HepG2 (cell line): ENCODE results near the gene CC2D1A. TPM values are rescaled to one million over a fixed set of nuclear protein-coding genes. Genes with fewer than 3 reads are reported as not detected.

ENCODE experiments used
- ATAC-seq: fragments of 200-7000 bp; cut with Tn5 transposase; 3 replicates; pipeline ENCODE4 v1.9.1; 2020; ENCODE audit warnings: mild to moderate bottlenecking, moderate library complexity
- BruUV-seq: library from RNA; stranded (reverse); fragments of 400-500 nt; replicated peaks from 2 replicates; lab custom pipeline; 2021; lab: Mats Ljungman, UMichigan
- CTCF ChIA-PET: fragments of 300-600 bp; formaldehyde crosslinking; extraction: SDS; loops from one replicate; lab custom pipeline; 2021; ENCODE audit warnings: low total read pairs, inconsistent platforms, low intra/inter-chr PET ratio; lab: Yijun Ruan, JAX
- POLR2A ChIA-PET: fragments of 350-600 bp; sonication (Branson Sonifier 250); formaldehyde crosslinking; loops from one replicate; lab custom pipeline; 2020; ENCODE audit warnings: antibody characterized with exemption, inconsistent platforms; lab: Yijun Ruan, JAX
- DNase-seq: peaks from one replicate; pipeline ENCODE4 v3.0.0-alpha.2; 2015; ENCODE audit warnings: low spot score
- FAIRE-seq: peaks from 3 replicates; lab custom pipeline; 2011; peaks lifted over from hg19 to GRCh38; lab: Jason Lieb, UNC
- H2AFZ ChIP-seq: one replicate; pipeline ENCODE4 v1.6.1; 2011; ENCODE audit warnings: low read length, inconsistent platforms
- H3K27ac ChIP-seq: fragments of 300-600 bp; 3 replicates; pipeline ENCODE4 v1.8.0; 2011; ENCODE audit warnings: mixed run types, mild to moderate bottlenecking, mixed read lengths, low read length, inconsistent platforms; ENCODE audit not compliant: insufficient read depth; ENCODE audit errors: extremely low read length
- H3K27me3 ChIP-seq, 2 experiments: fragments of 200-600 bp in 1 of 2; 2 replicates in 1 of 2; 3 replicates in 1 of 2; pipeline versions ENCODE4 v1.6.0 to v1.8.0; 2011; ENCODE audit warnings: low read length in 2 of 2, mild to moderate bottlenecking in 2 of 2, moderate library complexity in 2 of 2, inconsistent platforms in 1 of 2; ENCODE audit not compliant: insufficient read depth in 2 of 2, control insufficient read depth in 1 of 2
- H3K36me3 ChIP-seq, 2 experiments: fragments of 200-600 bp in 1 of 2; replicated peaks in 1 of 2; 2 replicates in 1 of 2; 3 replicates in 1 of 2; pipeline versions ENCODE4 v1.5.1 to v1.8.0; 2011; ENCODE audit warnings: low read length in 2 of 2, inconsistent platforms in 1 of 2; ENCODE audit not compliant: insufficient read depth in 2 of 2, control insufficient read depth in 1 of 2
- H3K4me1 ChIP-seq: 2 replicates; pipeline ENCODE4 v1.5.1; 2012; ENCODE audit warnings: low read length, inconsistent platforms; ENCODE audit not compliant: insufficient read depth
- H3K4me2 ChIP-seq: 2 replicates; pipeline ENCODE4 v1.6.0; 2011; ENCODE audit warnings: low read depth, low read length, inconsistent platforms
- H3K4me3 ChIP-seq, 3 experiments: fragments of 200-600 bp in 1 of 3; sonication (generic), shearing (Covaris generic) in 1 of 3; replicated peaks in 1 of 3; 2 replicates each; pipeline ENCODE4 v1.5.1; 2011 to 2016; ENCODE audit warnings: low read length in 3 of 3, inconsistent platforms in 2 of 3, low read depth in 2 of 3, mild to moderate bottlenecking in 2 of 3, control low read depth in 1 of 3, mixed read lengths in 1 of 3; ENCODE audit not compliant: insufficient read depth in 1 of 3
- H3K79me2 ChIP-seq: one replicate; pipeline ENCODE4 v1.6.1; 2011; ENCODE audit warnings: low read length, inconsistent platforms; ENCODE audit not compliant: insufficient read depth
- H3K9ac ChIP-seq: 2 replicates; pipeline ENCODE4 v1.6.0; 2011; ENCODE audit warnings: mild to moderate bottlenecking, low read depth, low read length, inconsistent platforms; ENCODE audit not compliant: insufficient read depth
- H3K9me3 ChIP-seq: 2 replicates; pipeline ENCODE4 v1.5.1; 2012; ENCODE audit warnings: mild to moderate bottlenecking, low read length
- H4K20me1 ChIP-seq: 2 replicates; pipeline ENCODE4 v1.6.0; 2011; ENCODE audit warnings: inconsistent platforms, mild to moderate bottlenecking, low read length, moderate library complexity; ENCODE audit not compliant: insufficient read depth
- GPN1 ChIP-seq: sonication (generic); formaldehyde crosslinking; IDR thresholded peaks from 2 replicates; pipeline ENCODE4 v1.5.1; 2020; ENCODE audit warnings: missing genetic modification reagents, borderline replicate concordance
- WGBS: methylation state at CpG from one replicate; pipeline ENCODE4 v1.1.6; 2017; ENCODE audit warnings: low lambda C conversion rate; 5-methylcytosine and 5-hydroxymethylcytosine counted together
- in situ Hi-C: cut with HindIII; loops from 2 replicates; pipeline ENCODE4 v1.10.0; 2017; ENCODE audit warnings: low pct_unique_long_range_greater_than_20kb; ENCODE audit not compliant: extremely low pct_ligation_motif_present
- intact Hi-C: fragments of 100-400 bp; cut with micrococcal nuclease; formaldehyde crosslinking; loops from one replicate; pipeline ENCODE4 v1.10.0; 2022; ENCODE audit not compliant: unreplicated experiment
- polyA plus RNA-seq, 8 experiments: library from polyadenylated mRNA; depleted of rRNA in 3 of 8; stranded (reverse) in 7 of 8; unstranded in 1 of 8; fragments of >200 nt; fragmentation: Illumina TruSeq in 4 of 8; extraction: Trizol in 4 of 8; gene quantifications; 2 replicates each; pipeline versions ENCODE4 v1.2.1 to v1.2.3, GENCODE V29; 2011 to 2016; ENCODE audit warnings: low read depth in 4 of 8, missing spikeins in 1 of 8, mixed read lengths in 1 of 8; ENCODE audit not compliant: insufficient read depth in 1 of 8
- total RNA-seq, 5 experiments: library from RNA; depleted of rRNA; stranded (reverse); fragments of >200 nt; fragmentation: Illumina TruSeq; extraction: Trizol; gene quantifications; 2 replicates each; pipeline ENCODE4 v1.2.3, GENCODE V29; 2016; ENCODE audit warnings: low read depth in 1 of 5
- TF ChIP-seq, protein P1 (sequence below): sonication (generic); formaldehyde crosslinking; IDR thresholded peaks from 2 replicates; pipeline ENCODE4 v1.5.1; 2020; ENCODE audit warnings: mild to moderate bottlenecking, missing genetic modification reagents, moderate library complexity

The CC2D1A gene
- total and polyA plus RNA-seq, 2 of the 13 experiments (the other 11 are each of a cell fraction or from before 2014, with no cell fraction given): 9.7 to 11.5 TPM

DNA sequence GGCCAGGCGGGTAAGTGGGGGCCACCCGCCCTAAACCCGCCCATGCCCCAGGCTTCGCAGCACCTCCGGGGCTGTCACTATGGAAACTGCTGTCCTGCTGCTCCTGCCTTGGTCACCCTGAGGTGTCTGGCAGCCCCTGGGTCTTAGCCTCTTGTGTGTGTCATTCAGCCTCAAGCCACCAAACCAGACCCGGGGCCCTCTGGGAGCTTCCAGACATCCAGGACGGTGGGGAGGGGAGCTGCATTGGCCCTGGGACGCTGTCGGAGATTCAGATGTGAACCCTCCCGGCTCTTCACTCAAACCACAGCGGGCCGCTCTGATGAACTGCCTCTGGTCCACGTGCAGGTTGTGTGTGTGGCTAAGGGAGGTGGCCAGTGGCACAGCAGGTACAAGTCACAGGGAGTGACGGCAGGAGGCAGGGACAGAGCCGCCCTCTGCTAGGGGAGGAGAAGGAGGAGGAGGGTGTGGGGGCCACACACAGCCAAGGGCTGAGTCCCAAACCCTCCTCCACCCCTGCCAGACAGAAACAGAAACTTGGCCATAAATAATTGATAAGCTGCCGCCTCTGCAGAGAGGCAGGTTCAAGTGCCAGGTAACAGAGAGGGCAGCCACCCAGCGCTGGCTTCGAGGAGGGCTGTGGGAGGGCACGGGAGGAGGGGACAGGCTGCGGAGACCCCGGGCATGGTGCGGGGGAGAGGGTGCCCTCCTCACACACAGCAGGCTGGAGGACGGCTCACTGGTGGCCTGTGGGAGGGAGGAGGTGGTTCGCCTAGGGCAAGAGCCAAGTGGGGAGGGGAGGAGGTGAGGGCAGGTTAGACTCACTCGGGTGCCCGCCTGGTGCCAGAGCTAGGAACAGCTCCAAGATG is 21.0 kb upstream of the CC2D1A start:
- CTCF ChIA-PET: no interaction called here
- BruUV-seq: no TSS peak
- peaks cover 56% of the 10 kb centered on the region for H3K4me1 ChIP-seq
- intact Hi-C loops (no loop called here), in situ Hi-C loops (loop anchor here (5.0 to 25.0 kb wide), 3 partner anchors 67 to 527 kb away; partner anchors contain the start of genes DCAF15, DDX39A and MISP3)
- 32% methylated on average over 22 of the region's 26 CpGs for WGBS
- H3K9ac ChIP-seq: no peak overlapping the region
- H2AFZ ChIP-seq: no peak overlapping the region
- TF ChIP-seq, protein P1, sequence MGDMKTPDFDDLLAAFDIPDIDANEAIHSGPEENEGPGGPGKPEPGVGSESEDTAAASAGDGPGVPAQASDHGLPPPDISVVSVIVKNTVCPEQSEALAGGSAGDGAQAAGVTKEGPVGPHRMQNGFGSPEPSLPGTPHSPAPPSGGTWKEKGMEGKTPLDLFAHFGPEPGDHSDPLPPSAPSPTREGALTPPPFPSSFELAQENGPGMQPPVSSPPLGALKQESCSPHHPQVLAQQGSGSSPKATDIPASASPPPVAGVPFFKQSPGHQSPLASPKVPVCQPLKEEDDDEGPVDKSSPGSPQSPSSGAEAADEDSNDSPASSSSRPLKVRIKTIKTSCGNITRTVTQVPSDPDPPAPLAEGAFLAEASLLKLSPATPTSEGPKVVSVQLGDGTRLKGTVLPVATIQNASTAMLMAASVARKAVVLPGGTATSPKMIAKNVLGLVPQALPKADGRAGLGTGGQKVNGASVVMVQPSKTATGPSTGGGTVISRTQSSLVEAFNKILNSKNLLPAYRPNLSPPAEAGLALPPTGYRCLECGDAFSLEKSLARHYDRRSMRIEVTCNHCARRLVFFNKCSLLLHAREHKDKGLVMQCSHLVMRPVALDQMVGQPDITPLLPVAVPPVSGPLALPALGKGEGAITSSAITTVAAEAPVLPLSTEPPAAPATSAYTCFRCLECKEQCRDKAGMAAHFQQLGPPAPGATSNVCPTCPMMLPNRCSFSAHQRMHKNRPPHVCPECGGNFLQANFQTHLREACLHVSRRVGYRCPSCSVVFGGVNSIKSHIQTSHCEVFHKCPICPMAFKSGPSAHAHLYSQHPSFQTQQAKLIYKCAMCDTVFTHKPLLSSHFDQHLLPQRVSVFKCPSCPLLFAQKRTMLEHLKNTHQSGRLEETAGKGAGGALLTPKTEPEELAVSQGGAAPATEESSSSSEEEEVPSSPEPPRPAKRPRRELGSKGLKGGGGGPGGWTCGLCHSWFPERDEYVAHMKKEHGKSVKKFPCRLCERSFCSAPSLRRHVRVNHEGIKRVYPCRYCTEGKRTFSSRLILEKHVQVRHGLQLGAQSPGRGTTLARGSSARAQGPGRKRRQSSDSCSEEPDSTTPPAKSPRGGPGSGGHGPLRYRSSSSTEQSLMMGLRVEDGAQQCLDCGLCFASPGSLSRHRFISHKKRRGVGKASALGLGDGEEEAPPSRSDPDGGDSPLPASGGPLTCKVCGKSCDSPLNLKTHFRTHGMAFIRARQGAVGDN (CRISPR knock-in tag): peak; percentile 14; the same call in 1 of the 2 replicates
- no peak for TF ChIP-seq GPN1
- peaks cover 2 to 28% of the 10 kb centered on the region in 2 experiments; a peak in 4 of 5 replicates for H3K27me3 ChIP-seq
- no peak overlapping the region for H3K4me2 ChIP-seq
- no peak for FAIRE-seq
- POLR2A ChIA-PET: interaction anchor here (0.7 to 1.3 kb wide), 2 partner anchors 177 to 252 kb away, joined by 3 read pairs; partner anchors contain the start of gene PALM3
- no peaks in the 10 kb centered on the region for H4K20me1 ChIP-seq
- ATAC-seq: no peak
- H3K4me3 ChIP-seq: no peak overlapping the region
- H3K9me3 ChIP-seq: no peaks in the 10 kb centered on the region
- no peak overlapping the region for H3K27ac ChIP-seq
- no peak for DNase-seq
- no peaks in the 10 kb centered on the region for H3K79me2 ChIP-seq
- H3K36me3 ChIP-seq: no peaks in the 10 kb centered on the region
